Stimulated activated CD4-positive, alpha-beta T cell treated with anti-CD3 and anti-CD28 coated beads, Interleukin-2, amount 100 ng/mL, for 4 hours (primary cell): ENCODE measurements around the gene AQP1.

Experiments used
- DNase-seq: peaks from one replicate; pipeline ENCODE4 v3.0.0-alpha.2; 2020; ENCODE audit warnings: low read depth

The AQP1 gene

GRCh38 chr7:30884881-30885280, 26.8 kb upstream of the AQP1 start:
- DNase-seq = no peak

GRCh38 chr7:30886608-30887011, 25.0 kb upstream of the AQP1 start:
- DNase-seq = no peak

GRCh38 chr7:30887464-30887872, 24.2 kb upstream of the AQP1 start:
- no peak for DNase-seq

- no peak for DNase-seq
Measured at GRCh38 chr7:30888747-30889146, 22.9 kb upstream of the AQP1 start.

GRCh38 chr7:30890226-30890625, 21.4 kb upstream of the AQP1 start:
- no peak for DNase-seq

- no peak for DNase-seq
Measured at GRCh38 chr7:30893357-30893756, 18.3 kb upstream of the AQP1 start.

GRCh38 chr7:30894009-30894408, 17.6 kb upstream of the AQP1 start:
- DNase-seq = no peak

GRCh38 chr7:30894866-30895605, 16.6 kb upstream of the AQP1 start:
- no peak for DNase-seq

GRCh38 chr7:30896036-30896435, 15.6 kb upstream of the AQP1 start:
- no peak for DNase-seq

GRCh38 chr7:30896783-30897637, 14.6 kb upstream of the AQP1 start:
- DNase-seq = no peak

- no peak for DNase-seq
Measured at GRCh38 chr7:30897770-30898169, 13.9 kb upstream of the AQP1 start.

GRCh38 chr7:30898411-30898810, 13.2 kb upstream of the AQP1 start:
- DNase-seq = no peak

GRCh38 chr7:30899066-30899465, 12.6 kb upstream of the AQP1 start:
- no peak for DNase-seq

GRCh38 chr7:30899630-30900029, 12.0 kb upstream of the AQP1 start:
- DNase-seq = no peak

- DNase-seq = no peak
Measured at GRCh38 chr7:30900053-30900452, 11.6 kb upstream of the AQP1 start.

- DNase-seq = no peak
Measured at GRCh38 chr7:30900803-30901362, 10.8 kb upstream of the AQP1 start.

GRCh38 chr7:30901856-30902255, 9.8 kb upstream of the AQP1 start:
- DNase-seq = no peak

- DNase-seq = no peak
Measured at GRCh38 chr7:30902466-30902865, 9.2 kb upstream of the AQP1 start.

- DNase-seq = no peak
Measured at GRCh38 chr7:30903146-30903545, 8.5 kb upstream of the AQP1 start.

- no peak for DNase-seq
Measured at GRCh38 chr7:30904561-30904960, 7.1 kb upstream of the AQP1 start.

GRCh38 chr7:30905078-30906012, 6.3 kb upstream of the AQP1 start:
- no peak for DNase-seq

GRCh38 chr7:30906014-30906413, 5.6 kb upstream of the AQP1 start:
- no peak for DNase-seq
